Measurements from ENCODE around the gene STBD1. TPM values are rescaled to one million over a fixed set of nuclear protein-coding genes. Genes with fewer than 3 reads are reported as not detected.

STBD1 gene
- total RNA-seq, 8 experiments from 2014 or later, result 1.4 to 14.1 (median 3.6) TPM

DNA sequence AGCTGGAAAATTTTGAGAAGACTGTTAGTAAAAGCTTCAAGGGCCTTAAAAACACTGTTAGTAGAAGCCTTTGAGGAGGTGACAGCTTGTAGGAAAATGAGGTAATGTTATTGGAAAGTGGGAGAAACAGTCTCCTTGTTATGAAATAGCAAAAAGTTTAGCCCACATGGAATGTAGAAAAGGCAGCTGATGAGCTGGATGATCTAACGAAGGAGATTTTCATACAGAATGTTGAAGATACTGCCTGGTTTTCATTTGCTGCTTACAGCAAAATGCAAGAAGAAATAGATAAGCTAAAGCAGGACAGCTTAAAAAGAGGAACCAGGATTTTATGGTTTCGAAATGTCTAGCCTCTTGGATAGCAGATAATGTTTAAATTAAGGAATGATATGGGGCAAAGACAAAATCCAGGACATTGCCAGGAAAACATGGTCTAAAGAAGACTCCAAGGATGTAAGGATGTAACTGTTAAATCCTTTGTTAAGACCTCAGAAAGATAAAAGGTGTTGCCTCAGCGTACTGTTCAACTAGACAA is 10.2 kb upstream of the STBD1 start:
- in situ Hi-C loops (cut with MboI; ENCODE audit: low pct_unique_long_range_greater_than_20kb in 2 of 9, low sequenced_read_pairs in 9 of 9, unreplicated experiment in 9 of 9), result no loop called here
- Histone ChIP-seq H3K27ac (no peak overlapping the region), H3K4me3 (no peak overlapping the region), H3K4me1 (replicated peaks in 1 of 2) (peaks cover 0 to 4% of the 10 kb centered on the region in 2 donors)
- no peak for ATAC-seq (replicated peaks in 6 of 8)
- WGBS, 10 experiments, result 31 to 92% (median 68%) methylated on average over 2 to 3 of the region's 3 CpGs

DNA sequence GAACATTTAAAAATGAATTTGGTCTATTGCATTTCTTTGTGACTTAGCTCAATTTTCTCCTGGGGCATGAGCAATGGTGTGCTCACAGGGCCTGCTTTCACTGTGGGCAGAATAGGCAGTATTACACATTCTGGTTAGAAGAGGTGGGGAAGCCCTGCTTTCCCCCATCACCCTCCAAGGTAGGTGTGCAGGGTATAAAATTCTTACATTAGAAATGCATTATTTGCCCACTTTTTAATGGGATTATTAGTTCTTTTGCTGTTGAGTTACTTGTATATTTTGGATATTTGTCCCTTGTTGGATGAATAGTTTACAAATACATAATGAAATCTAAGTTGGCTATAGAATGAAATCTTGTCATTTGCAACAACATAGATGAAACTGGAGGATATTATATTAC is 8.3 kb upstream of the STBD1 start:
- Histone ChIP-seq H3K4me1 (replicated peaks in 1 of 2) (peaks cover 0 to 5% of the 10 kb centered on the region in 2 donors), H3K4me3 (no peak overlapping the region), H3K27ac (no peak overlapping the region)
- no peak for ATAC-seq (replicated peaks in 6 of 8)
- in situ Hi-C loops (cut with MboI; ENCODE audit: low pct_unique_long_range_greater_than_20kb in 2 of 9, low sequenced_read_pairs in 9 of 9, unreplicated experiment in 9 of 9), result no loop called here

DNA sequence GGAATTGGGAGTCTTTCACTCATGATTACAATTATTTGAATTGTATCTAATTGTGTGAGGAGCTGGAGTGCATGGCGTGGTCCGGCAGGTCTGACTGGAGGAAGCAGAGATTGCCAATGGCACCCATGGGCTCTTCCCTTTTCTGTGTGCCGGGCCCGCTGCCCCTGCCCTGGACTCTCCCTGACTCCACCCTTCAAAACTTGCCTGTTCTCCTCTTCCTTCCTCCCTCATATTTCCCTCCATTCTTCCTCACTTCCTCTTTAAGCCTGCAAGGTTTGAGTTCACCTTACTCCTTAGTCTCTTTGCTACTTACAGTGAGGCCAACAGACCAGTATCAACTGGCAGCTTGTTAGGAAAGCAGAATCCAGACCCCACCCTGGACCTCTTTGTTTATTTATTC is 6.5 kb upstream of the STBD1 start:
- in situ Hi-C loops (cut with MboI; ENCODE audit: low pct_unique_long_range_greater_than_20kb in 2 of 9, low sequenced_read_pairs in 9 of 9, unreplicated experiment in 9 of 9), result loop anchor here in 1 of 9 experiments (25.0 kb wide), 1 partner anchor 113 kb away; no protein-coding TSS in a partner anchor
- H3K27ac ChIP-seq, result no peak overlapping the region
- peaks cover 0 to 5% of the 10 kb centered on the region in 2 donors for H3K4me1 ChIP-seq (replicated peaks in 1 of 2)
- WGBS, 10 experiments, result 42 to 100% (median 97%) methylated on average over 2 to 4 of the region's 4 CpGs; no CpG with 5 or more reads in 5 of the 10 experiments
- ATAC-seq (replicated peaks in 6 of 8), result no peak
- H3K4me3 ChIP-seq, result no peak overlapping the region

DNA sequence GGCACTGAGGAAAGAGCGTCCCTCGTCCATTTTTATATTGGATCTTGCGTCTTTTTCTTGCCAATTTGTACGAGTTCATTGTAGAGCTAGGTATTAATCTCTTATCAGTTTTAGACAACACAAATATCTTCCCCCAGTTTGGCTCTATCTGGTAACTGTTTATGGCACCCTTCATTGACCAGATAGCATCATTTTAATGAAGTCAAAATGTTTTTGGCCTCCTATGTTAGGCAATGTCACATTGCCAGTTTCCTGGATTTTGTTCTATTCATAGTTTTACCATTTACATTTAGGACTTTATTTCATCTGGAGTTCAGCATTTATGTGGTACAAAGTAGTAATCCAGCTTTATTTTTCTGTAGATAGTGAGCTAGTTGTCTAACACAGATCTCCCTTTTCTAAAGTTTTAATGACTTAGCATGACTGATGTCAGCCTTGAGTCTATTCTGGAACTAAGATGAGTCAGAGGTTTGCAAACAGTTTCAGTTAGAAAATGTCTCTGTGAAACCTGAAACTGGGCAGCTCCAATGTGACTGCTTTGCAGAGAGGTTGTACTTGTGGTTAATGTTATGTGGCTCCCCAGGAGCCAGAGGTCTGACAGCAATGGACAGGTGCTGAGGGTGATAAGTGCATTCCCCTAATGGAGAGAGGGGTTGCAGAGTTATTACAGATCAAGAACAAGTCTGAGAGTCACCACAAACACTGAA is 5.3 kb upstream of the STBD1 start:
- in situ Hi-C loops (cut with MboI; ENCODE audit: low pct_unique_long_range_greater_than_20kb in 2 of 9, low sequenced_read_pairs in 9 of 9, unreplicated experiment in 9 of 9), result loop anchor here in 1 of 9 experiments (25.0 kb wide), 1 partner anchor 114 kb away; no protein-coding TSS in a partner anchor
- H3K4me1 ChIP-seq (replicated peaks in 1 of 2), result peaks cover 3 to 10% of the 10 kb centered on the region in 2 donors
- ATAC-seq (replicated peaks in 6 of 8), result peak in 7 of 8 experiments; percentile 11 to 71 (median 45)

DNA sequence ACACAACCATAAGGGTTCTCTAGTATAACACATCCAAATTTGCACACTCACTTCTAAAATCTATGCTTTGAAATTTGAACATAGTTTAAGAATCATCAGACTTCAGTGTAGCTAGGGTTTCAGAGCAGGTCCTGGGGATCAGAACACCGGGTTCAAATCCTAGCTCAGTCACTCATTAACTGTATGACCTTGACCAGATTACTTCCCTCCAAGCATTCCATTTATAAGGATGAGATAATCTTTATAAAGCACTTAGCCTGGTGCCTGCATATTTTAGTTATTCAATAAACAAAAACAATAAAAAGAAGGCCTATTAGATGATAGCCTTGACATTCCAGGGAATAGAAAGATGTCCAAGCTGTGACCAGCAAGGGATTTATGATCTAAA is 4.8 kb upstream of the STBD1 start:
- ATAC-seq (replicated peaks in 6 of 8), result no peak
- Histone ChIP-seq H3K4me1 (replicated peaks in 1 of 2) (peaks cover 3 to 10% of the 10 kb centered on the region in 2 donors), H3K27ac (no peak overlapping the region), H3K4me3 (no peak overlapping the region)
- 57 to 86% (median 67%) methylated on average over 1 of the region's 1 CpG; no CpG with 5 or more reads in 7 of the 10 experiments for WGBS, 10 experiments
- in situ Hi-C loops (cut with MboI; ENCODE audit: low pct_unique_long_range_greater_than_20kb in 2 of 9, low sequenced_read_pairs in 9 of 9, unreplicated experiment in 9 of 9), result loop anchor here in 1 of 9 experiments (25.0 kb wide), 1 partner anchor 114 kb away; no protein-coding TSS in a partner anchor

More for the DNA sequence above, 5.3 kb upstream of the STBD1 start:
- 94 to 100% (median 97%) methylated on average over 2 to 4 of the region's 4 CpGs; no CpG with 5 or more reads in 1 of the 10 experiments for WGBS, 10 experiments
- Histone ChIP-seq H3K4me3 (no peak overlapping the region), H3K27ac (no peak overlapping the region)

DNA sequence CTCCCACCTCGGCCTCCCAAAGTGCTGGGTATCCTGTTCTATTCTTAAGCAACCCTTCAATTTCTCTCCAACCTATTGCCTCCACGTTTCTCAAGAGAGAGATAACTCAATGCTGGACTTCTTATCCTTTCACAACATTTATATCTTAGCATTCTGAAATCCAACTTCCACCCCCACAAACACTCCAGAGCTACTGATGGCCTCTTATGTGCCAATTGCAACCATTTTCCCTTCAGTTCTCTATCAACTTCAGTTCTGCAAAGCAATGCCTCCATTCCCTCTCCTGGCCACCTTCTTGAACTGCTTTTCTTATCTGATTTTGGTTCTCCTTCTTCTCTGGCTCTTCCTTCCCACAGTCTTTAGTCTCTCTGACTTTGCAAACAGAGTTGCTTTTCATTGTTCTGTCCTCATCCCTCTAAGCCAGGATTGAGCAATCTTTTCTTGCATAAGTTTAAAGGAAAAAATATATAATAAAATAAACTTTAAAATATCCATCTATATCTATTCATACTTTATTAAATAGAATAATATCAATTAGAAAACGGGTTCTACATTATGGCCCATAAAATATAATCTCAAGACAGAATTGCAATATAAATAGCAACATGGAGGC is 3.6 kb upstream of the STBD1 start:
- in situ Hi-C loops (cut with MboI; ENCODE audit: low pct_unique_long_range_greater_than_20kb in 2 of 9, low sequenced_read_pairs in 9 of 9, unreplicated experiment in 9 of 9), result loop anchor here in 1 of 9 experiments (25.0 kb wide), 1 partner anchor 116 kb away; no protein-coding TSS in a partner anchor
- 43 to 95% (median 82%) methylated on average over 1 to 3 of the region's 3 CpGs for WGBS, 10 experiments

DNA sequence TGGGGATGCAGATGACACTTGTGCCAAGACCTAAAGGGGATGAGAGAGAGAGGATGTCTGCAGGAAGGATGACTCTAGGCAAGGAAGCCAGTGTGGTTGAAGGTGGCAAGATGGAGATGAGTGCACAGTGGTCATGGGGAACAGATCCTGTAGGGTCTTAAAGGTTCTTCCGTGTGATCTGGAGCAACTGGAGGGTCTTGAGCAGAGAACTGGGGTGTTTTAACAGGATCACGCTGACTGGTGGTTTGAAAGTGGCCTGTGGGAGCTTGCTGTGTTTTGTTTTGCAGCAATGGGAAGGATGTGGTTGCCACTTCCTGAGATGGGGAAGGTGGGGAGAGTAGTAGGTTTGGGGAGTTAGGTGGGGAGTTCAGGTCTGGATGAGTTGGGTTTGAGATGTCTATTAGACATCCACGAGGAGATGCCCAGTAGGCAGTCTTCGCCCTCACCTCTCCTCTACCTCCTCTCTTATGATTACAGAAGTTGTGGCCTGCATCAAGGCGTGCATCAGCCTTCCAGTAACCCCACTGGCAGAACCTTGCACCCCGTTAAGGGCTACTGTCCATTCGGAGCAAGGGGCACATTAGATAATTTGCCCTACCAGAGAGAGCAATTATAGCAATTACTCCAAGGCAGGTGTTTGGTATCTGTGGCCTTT is 1.4 kb upstream of the STBD1 start:
- in situ Hi-C loops (cut with MboI; ENCODE audit: low pct_unique_long_range_greater_than_20kb in 2 of 9, low sequenced_read_pairs in 9 of 9, unreplicated experiment in 9 of 9), result loop anchor here in 1 of 9 experiments (25.0 kb wide), 1 partner anchor 118 kb away; no protein-coding TSS in a partner anchor
- Histone ChIP-seq H3K4me1 (replicated peaks in 1 of 2) (peaks cover 3 to 17% of the 10 kb centered on the region in 2 donors), H3K4me3 (peak overlapping the region in 2 of 5 donors; percentile 48 to 56), H3K27ac (no peak overlapping the region)
- 93 to 100% (median 93%) methylated on average over 2 to 5 of the region's 7 CpGs; no CpG with 5 or more reads in 6 of the 10 experiments for WGBS, 10 experiments
- no peak for ATAC-seq (replicated peaks in 6 of 8)

More for the DNA sequence above, 3.6 kb upstream of the STBD1 start:
- Histone ChIP-seq H3K27ac (no peak overlapping the region), H3K4me1 (replicated peaks in 1 of 2) (peaks cover 3 to 16% of the 10 kb centered on the region in 2 donors), H3K4me3 (no peak overlapping the region)
- no peak for ATAC-seq (replicated peaks in 6 of 8)

DNA sequence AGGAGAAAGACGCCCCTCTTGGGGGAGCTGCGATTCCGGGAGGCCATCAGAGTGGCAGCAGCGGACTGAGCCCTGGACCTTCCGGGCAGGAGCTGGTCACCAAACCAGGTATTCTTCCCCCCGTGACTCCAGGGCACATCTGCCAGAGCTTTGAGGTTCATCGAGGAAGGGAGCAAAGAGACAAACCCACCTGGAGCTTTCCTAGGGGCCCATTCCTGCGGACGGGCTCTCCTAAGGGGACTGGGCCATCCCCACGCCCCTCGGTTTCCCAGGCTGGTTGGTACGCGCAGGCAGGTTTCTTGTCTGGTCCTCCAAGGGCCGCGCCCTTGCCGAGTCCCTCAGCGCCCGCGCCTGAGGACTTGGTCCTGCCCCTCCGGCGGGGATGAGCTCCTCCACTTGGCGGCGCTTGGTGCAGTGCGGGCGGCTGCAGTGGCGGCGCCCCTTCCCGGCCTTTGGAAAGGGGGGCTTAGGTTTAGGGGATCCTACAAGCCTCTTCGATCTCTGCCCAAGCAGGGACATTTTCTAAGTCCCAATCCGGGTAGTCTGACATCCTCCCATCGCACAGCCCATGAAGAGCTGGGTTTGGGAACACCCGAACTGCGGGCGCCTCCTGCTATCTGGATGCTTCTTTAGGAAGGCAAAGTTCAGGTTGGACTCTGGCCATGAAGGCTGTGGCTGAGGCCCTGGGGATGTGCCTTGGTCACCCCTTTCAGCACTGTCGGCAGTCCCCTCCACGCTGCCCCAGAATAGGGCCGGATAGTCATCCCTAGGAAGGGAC is 538 bp downstream of the STBD1 start:
- H3K27ac ChIP-seq, result peak overlapping the region in 1 of 2 donors; percentile 14
- peak overlapping the region; percentile 45 to 56 (median 48) for H3K4me3 ChIP-seq
- ATAC-seq (replicated peaks in 6 of 8), result peak; percentile 48 to 61 (median 52)
- in situ Hi-C loops (cut with MboI; ENCODE audit: low pct_unique_long_range_greater_than_20kb in 2 of 9, low sequenced_read_pairs in 9 of 9, unreplicated experiment in 9 of 9), result loop anchor here in 1 of 9 experiments (25.0 kb wide), 1 partner anchor 120 kb away; no protein-coding TSS in a partner anchor
- WGBS, 10 experiments, result 5 to 27% methylated on average over 4 of the region's 37 CpGs; no CpG with 5 or more reads in 8 of the 10 experiments
- peaks cover 3 to 12% of the 10 kb centered on the region in 2 donors for H3K4me1 ChIP-seq (replicated peaks in 1 of 2)

DNA sequence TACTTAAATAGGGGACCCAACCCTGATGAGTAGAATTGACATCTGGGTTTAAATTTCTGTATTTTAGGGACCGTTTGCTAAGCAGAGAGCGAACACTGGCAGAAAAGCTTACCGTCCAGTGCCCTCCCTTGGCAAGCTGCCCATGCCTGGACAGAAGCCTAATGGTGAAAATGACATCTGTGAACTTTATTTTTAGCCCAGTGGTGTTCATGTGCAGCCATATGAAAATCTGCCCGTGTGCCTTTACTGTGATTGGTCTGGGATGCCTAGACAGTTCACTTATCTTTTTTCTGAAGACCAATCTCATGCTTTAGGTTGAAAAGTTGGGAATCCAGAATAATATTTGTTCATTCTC is 1.1 kb downstream of the STBD1 start:
- in situ Hi-C loops (cut with MboI; ENCODE audit: low pct_unique_long_range_greater_than_20kb in 2 of 9, low sequenced_read_pairs in 9 of 9, unreplicated experiment in 9 of 9), result loop anchor here in 1 of 9 experiments (25.0 kb wide), 1 partner anchor 120 kb away; no protein-coding TSS in a partner anchor
- Histone ChIP-seq H3K27ac (no peak overlapping the region), H3K4me1 (replicated peaks in 1 of 2) (peaks cover 3 to 12% of the 10 kb centered on the region in 2 donors), H3K4me3 (peak overlapping the region in 4 of 5 donors; percentile 46 to 56 (median 51))
- no peak for ATAC-seq (replicated peaks in 6 of 8)
- 0 to 83% (median 62%) methylated on average over 1 to 4 of the region's 4 CpGs; no CpG with 5 or more reads in 4 of the 10 experiments for WGBS, 10 experiments

DNA sequence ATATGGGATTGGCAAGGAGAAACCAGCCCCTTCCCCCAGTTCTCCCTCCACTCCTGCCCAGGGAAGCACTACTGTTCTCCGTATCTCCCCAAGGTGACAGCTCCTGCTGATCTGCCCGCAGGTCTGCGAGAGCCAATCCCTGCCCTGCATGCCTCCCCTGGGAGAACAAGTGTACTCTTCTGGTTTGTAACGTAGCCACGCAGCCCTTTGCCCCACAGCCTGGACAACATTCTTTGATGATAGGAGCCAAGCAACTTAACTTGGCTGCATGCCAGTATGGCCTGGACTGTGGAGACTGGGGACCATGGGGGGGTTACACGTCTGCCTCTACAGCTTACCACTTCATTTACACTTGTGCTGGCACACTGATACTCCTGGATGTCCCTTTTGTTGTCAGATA is 2.0 kb downstream of the STBD1 start:
- Histone ChIP-seq H3K4me1 (replicated peaks in 1 of 2) (peaks cover 3 to 12% of the 10 kb centered on the region in 2 donors), H3K27ac (no peak overlapping the region), H3K4me3 (no peak overlapping the region)
- WGBS, 10 experiments, result 50 to 100% (median 88%) methylated on average over 1 to 4 of the region's 6 CpGs; no CpG with 5 or more reads in 3 of the 10 experiments
- ATAC-seq (replicated peaks in 6 of 8), result peak in 1 of 8 experiments; percentile 33
- in situ Hi-C loops (cut with MboI; ENCODE audit: low pct_unique_long_range_greater_than_20kb in 2 of 9, low sequenced_read_pairs in 9 of 9, unreplicated experiment in 9 of 9), result loop anchor here in 1 of 9 experiments (25.0 kb wide), 1 partner anchor 121 kb away; no protein-coding TSS in a partner anchor

DNA sequence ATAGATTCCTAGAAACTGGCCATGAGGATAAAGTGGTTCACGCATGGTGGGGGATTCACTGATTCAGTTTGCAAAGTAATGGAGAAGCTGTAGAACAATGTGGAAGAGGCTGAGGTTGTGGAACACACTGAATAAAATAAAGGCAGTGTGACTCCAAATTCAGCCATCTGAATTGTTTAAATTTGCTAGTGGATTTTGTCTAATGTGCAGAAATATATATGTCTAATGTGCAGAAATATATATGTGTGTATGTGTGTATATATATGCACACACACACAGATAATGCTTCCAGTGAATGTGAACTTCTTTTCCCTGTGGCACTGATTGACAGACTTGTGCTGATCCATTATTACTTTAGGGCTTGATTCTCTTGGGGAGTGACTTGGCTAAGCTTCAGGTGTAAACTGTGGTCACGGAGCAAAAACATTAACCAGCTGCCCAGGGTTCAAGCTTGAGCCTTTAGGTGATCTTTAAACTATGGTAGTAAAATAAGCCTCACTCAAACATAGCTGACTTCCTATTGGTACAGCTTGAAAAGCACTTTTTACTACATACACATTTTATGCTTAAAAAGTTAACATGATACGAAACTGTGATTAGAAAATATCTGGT is 3.5 kb downstream of the STBD1 start:
- no peak overlapping the region for H3K4me3 ChIP-seq
- 52 to 100% (median 93%) methylated on average over 1 to 2 of the region's 3 CpGs; no CpG with 5 or more reads in 3 of the 10 experiments for WGBS, 10 experiments
- in situ Hi-C loops (cut with MboI; ENCODE audit: low pct_unique_long_range_greater_than_20kb in 2 of 9, low sequenced_read_pairs in 9 of 9, unreplicated experiment in 9 of 9), result loop anchor here in 1 of 9 experiments (25.0 kb wide), 1 partner anchor 123 kb away; no protein-coding TSS in a partner anchor
- H3K27ac ChIP-seq, result no peak overlapping the region
- peaks cover 3 to 12% of the 10 kb centered on the region in 2 donors for H3K4me1 ChIP-seq (replicated peaks in 1 of 2)
- no peak for ATAC-seq (replicated peaks in 6 of 8)

Measured in motor neuron (in vitro differentiated cells).